HepG2 (cell line): ENCODE measurements around the gene CKAP2. TPM values are rescaled to one million over a fixed set of nuclear protein-coding genes. Genes with fewer than 3 reads are reported as not detected.

Experiments used
- IRX3 ChIP-seq: sonication (generic); formaldehyde crosslinking; IDR thresholded peaks from 2 replicates; pipeline ENCODE4 v1.8.1; 2023; ENCODE audit warnings: mild to moderate bottlenecking, low read depth, missing genetic modification reagents, borderline replicate concordance
- NR2F2 ChIP-seq: IDR thresholded peaks from 2 replicates; pipeline ENCODE4 v1.6.1; 2012; ENCODE audit warnings: low read depth, inconsistent platforms, borderline replicate concordance
- PLRG1 ChIP-seq: fragments of 450-650 bp; conservative IDR thresholded peaks from 2 replicates; pipeline ENCODE4 v1.6.1; 2016
- RXRA ChIP-seq: sonication (generic); formaldehyde crosslinking; IDR thresholded peaks from 2 replicates; pipeline ENCODE4 v1.5.1; 2020; ENCODE audit warnings: missing genetic modification reagents
- SALL1 ChIP-seq: sonication (generic); formaldehyde crosslinking; IDR thresholded peaks from 2 replicates; pipeline ENCODE4 v1.8.0; 2022; ENCODE audit warnings: mild to moderate bottlenecking, missing genetic modification reagents
- ZNF160 ChIP-seq: sonication (generic); formaldehyde crosslinking; IDR thresholded peaks from 2 replicates; pipeline ENCODE4 v1.8.0; 2022; ENCODE audit warnings: mild to moderate bottlenecking, inconsistent platforms, missing genetic modification reagents
- polyA plus RNA-seq, 8 experiments: library from polyadenylated mRNA; depleted of rRNA in 3 of 8; stranded (reverse) in 7 of 8; unstranded in 1 of 8; fragments of >200 nt; fragmentation: Illumina TruSeq in 4 of 8; extraction: Trizol in 4 of 8; gene quantifications; 2 replicates each; pipeline versions ENCODE4 v1.2.1 to v1.2.3, GENCODE V29; 2011 to 2016; ENCODE audit warnings: low read depth in 4 of 8, missing spikeins in 1 of 8, mixed read lengths in 1 of 8; ENCODE audit not compliant: insufficient read depth in 1 of 8
- total RNA-seq, 5 experiments: library from RNA; depleted of rRNA; stranded (reverse); fragments of >200 nt; fragmentation: Illumina TruSeq; extraction: Trizol; gene quantifications; 2 replicates each; pipeline ENCODE4 v1.2.3, GENCODE V29; 2016; ENCODE audit warnings: low read depth in 1 of 5
- TF ChIP-seq, protein P1 (sequence below): IDR thresholded peaks from 2 replicates; pipeline ENCODE4 v1.6.1; 2016
- TF ChIP-seq, protein P2 (sequence below): sonication (generic); formaldehyde crosslinking; IDR thresholded peaks from 2 replicates; pipeline ENCODE4 v1.8.1; 2023; ENCODE audit warnings: mild to moderate bottlenecking, missing genetic modification reagents
- TF ChIP-seq, protein P3 (sequence below): sonication (generic); formaldehyde crosslinking; IDR thresholded peaks from 2 replicates; pipeline ENCODE4 v1.4.0; 2020; ENCODE audit warnings: missing genetic modification reagents, borderline replicate concordance
- TF ChIP-seq, protein P4 (sequence below): sonication (generic); formaldehyde crosslinking; IDR thresholded peaks from 2 replicates; pipeline ENCODE4 v1.8.0; 2022; ENCODE audit warnings: mild to moderate bottlenecking, missing genetic modification reagents
- TF ChIP-seq, protein P5 (sequence below): IDR thresholded peaks from 2 replicates; pipeline ENCODE4 v1.4.0; 2020; ENCODE audit warnings: mild to moderate bottlenecking, missing genetic modification reagents
- TF ChIP-seq, protein P6 (sequence below): sonication (generic); formaldehyde crosslinking; IDR thresholded peaks from 2 replicates; pipeline ENCODE4 v1.4.0; 2020; ENCODE audit warnings: mild to moderate bottlenecking, missing genetic modification reagents

The CKAP2 gene
- total and polyA plus RNA-seq, 2 of the 13 experiments (the other 11 are each of a cell fraction or from before 2014, with no cell fraction given) = 6.7 to 40.3 TPM

DNA sequence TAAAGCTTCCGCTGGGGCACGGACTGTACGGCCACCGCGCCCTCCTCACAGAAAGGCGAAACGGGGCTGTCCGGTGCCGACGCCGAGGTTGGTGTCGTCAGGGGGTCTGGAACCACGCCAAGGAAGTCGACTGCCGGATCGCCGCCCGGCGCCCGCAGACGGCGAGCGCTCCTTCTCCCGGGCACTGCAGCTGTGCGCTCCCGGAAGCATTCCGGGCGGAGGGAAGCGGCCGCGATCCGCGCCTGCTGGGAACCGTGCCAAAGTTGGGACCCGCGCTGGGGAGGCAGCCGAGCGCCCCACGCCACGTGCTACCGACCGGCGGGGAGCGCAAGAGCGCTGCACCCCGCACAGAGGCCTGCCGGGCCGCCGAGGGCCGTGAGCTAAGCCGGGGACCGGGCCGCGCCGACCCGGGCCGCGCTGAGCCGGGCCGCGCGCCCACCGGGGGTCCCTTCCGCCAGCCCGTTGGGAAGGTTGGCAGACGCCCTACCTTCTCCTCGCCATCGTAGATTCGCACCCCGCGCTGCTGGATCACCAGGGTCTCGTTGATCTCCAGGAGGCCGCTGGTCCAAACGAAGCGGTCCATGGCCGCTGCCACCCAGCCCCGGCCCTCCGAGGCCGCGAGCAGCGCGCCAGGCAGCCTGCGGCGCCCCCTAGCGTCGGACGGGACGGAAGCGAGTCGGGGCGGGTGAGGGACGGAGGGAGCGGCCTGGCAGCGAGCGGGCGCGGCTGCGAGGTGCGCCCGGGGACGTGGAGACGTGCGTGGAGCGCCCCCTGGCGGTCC lies 5.1 kb upstream of the CKAP2 start, which contains the start of gene VPS36 (continued):
- peak; percentile 32 for TF ChIP-seq RXRA (CRISPR knock-in tag)
- TF ChIP-seq, protein P1, sequence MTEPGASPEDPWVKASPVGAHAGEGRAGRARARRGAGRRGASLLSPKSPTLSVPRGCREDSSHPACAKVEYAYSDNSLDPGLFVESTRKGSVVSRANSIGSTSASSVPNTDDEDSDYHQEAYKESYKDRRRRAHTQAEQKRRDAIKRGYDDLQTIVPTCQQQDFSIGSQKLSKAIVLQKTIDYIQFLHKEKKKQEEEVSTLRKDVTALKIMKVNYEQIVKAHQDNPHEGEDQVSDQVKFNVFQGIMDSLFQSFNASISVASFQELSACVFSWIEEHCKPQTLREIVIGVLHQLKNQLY (CRISPR knock-in tag) = no peak
- TF ChIP-seq, protein P2, sequence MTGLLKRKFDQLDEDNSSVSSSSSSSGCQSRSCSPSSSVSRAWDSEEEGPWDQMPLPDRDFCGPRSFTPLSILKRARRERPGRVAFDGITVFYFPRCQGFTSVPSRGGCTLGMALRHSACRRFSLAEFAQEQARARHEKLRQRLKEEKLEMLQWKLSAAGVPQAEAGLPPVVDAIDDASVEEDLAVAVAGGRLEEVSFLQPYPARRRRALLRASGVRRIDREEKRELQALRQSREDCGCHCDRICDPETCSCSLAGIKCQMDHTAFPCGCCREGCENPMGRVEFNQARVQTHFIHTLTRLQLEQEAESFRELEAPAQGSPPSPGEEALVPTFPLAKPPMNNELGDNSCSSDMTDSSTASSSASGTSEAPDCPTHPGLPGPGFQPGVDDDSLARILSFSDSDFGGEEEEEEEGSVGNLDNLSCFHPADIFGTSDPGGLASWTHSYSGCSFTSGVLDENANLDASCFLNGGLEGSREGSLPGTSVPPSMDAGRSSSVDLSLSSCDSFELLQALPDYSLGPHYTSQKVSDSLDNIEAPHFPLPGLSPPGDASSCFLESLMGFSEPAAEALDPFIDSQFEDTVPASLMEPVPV (CRISPR knock-in tag) = peak; percentile 29; the same call in 1 of the 2 replicates
- TF ChIP-seq, protein P3, sequence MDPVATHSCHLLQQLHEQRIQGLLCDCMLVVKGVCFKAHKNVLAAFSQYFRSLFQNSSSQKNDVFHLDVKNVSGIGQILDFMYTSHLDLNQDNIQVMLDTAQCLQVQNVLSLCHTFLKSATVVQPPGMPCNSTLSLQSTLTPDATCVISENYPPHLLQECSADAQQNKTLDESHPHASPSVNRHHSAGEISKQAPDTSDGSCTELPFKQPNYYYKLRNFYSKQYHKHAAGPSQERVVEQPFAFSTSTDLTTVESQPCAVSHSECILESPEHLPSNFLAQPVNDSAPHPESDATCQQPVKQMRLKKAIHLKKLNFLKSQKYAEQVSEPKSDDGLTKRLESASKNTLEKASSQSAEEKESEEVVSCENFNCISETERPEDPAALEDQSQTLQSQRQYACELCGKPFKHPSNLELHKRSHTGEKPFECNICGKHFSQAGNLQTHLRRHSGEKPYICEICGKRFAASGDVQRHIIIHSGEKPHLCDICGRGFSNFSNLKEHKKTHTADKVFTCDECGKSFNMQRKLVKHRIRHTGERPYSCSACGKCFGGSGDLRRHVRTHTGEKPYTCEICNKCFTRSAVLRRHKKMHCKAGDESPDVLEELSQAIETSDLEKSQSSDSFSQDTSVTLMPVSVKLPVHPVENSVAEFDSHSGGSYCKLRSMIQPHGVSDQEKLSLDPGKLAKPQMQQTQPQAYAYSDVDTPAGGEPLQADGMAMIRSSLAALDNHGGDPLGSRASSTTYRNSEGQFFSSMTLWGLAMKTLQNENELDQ (CRISPR knock-in tag) = no peak
- TF ChIP-seq, protein P4, sequence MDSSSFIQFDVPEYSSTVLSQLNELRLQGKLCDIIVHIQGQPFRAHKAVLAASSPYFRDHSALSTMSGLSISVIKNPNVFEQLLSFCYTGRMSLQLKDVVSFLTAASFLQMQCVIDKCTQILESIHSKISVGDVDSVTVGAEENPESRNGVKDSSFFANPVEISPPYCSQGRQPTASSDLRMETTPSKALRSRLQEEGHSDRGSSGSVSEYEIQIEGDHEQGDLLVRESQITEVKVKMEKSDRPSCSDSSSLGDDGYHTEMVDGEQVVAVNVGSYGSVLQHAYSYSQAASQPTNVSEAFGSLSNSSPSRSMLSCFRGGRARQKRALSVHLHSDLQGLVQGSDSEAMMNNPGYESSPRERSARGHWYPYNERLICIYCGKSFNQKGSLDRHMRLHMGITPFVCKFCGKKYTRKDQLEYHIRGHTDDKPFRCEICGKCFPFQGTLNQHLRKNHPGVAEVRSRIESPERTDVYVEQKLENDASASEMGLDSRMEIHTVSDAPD = no peak
- peak; percentile 95 for TF ChIP-seq SALL1 (CRISPR knock-in tag)
- peak; percentile 86; the same call in 1 of the 2 replicates for TF ChIP-seq IRX3
- no peak for TF ChIP-seq PLRG1
- peak; percentile 56; the same call in 1 of the 2 replicates for TF ChIP-seq ZNF160 (CRISPR knock-in tag)
- TF ChIP-seq, protein P5, sequence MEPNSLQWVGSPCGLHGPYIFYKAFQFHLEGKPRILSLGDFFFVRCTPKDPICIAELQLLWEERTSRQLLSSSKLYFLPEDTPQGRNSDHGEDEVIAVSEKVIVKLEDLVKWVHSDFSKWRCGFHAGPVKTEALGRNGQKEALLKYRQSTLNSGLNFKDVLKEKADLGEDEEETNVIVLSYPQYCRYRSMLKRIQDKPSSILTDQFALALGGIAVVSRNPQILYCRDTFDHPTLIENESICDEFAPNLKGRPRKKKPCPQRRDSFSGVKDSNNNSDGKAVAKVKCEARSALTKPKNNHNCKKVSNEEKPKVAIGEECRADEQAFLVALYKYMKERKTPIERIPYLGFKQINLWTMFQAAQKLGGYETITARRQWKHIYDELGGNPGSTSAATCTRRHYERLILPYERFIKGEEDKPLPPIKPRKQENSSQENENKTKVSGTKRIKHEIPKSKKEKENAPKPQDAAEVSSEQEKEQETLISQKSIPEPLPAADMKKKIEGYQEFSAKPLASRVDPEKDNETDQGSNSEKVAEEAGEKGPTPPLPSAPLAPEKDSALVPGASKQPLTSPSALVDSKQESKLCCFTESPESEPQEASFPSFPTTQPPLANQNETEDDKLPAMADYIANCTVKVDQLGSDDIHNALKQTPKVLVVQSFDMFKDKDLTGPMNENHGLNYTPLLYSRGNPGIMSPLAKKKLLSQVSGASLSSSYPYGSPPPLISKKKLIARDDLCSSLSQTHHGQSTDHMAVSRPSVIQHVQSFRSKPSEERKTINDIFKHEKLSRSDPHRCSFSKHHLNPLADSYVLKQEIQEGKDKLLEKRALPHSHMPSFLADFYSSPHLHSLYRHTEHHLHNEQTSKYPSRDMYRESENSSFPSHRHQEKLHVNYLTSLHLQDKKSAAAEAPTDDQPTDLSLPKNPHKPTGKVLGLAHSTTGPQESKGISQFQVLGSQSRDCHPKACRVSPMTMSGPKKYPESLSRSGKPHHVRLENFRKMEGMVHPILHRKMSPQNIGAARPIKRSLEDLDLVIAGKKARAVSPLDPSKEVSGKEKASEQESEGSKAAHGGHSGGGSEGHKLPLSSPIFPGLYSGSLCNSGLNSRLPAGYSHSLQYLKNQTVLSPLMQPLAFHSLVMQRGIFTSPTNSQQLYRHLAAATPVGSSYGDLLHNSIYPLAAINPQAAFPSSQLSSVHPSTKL = peak; percentile 60; the same call in 1 of the 2 replicates
- TF ChIP-seq, protein P6, sequence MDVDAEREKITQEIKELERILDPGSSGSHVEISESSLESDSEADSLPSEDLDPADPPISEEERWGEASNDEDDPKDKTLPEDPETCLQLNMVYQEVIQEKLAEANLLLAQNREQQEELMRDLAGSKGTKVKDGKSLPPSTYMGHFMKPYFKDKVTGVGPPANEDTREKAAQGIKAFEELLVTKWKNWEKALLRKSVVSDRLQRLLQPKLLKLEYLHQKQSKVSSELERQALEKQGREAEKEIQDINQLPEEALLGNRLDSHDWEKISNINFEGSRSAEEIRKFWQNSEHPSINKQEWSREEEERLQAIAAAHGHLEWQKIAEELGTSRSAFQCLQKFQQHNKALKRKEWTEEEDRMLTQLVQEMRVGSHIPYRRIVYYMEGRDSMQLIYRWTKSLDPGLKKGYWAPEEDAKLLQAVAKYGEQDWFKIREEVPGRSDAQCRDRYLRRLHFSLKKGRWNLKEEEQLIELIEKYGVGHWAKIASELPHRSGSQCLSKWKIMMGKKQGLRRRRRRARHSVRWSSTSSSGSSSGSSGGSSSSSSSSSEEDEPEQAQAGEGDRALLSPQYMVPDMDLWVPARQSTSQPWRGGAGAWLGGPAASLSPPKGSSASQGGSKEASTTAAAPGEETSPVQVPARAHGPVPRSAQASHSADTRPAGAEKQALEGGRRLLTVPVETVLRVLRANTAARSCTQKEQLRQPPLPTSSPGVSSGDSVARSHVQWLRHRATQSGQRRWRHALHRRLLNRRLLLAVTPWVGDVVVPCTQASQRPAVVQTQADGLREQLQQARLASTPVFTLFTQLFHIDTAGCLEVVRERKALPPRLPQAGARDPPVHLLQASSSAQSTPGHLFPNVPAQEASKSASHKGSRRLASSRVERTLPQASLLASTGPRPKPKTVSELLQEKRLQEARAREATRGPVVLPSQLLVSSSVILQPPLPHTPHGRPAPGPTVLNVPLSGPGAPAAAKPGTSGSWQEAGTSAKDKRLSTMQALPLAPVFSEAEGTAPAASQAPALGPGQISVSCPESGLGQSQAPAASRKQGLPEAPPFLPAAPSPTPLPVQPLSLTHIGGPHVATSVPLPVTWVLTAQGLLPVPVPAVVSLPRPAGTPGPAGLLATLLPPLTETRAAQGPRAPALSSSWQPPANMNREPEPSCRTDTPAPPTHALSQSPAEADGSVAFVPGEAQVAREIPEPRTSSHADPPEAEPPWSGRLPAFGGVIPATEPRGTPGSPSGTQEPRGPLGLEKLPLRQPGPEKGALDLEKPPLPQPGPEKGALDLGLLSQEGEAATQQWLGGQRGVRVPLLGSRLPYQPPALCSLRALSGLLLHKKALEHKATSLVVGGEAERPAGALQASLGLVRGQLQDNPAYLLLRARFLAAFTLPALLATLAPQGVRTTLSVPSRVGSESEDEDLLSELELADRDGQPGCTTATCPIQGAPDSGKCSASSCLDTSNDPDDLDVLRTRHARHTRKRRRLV (CRISPR knock-in tag) = no peak
- no peak; the same call in 1 of the 2 replicates for TF ChIP-seq NR2F2
